ENCODE results near the gene ICAM4.
A peak's percentile ranks its signal among the peaks of the same experiment; 100 is the strongest.
"Not testable (repeated sequence)": the region's sequence is repeated elsewhere in the genome, so short reads cannot be mapped to it uniquely, and the experiment has no call there.

The ICAM4 gene

DNA sequence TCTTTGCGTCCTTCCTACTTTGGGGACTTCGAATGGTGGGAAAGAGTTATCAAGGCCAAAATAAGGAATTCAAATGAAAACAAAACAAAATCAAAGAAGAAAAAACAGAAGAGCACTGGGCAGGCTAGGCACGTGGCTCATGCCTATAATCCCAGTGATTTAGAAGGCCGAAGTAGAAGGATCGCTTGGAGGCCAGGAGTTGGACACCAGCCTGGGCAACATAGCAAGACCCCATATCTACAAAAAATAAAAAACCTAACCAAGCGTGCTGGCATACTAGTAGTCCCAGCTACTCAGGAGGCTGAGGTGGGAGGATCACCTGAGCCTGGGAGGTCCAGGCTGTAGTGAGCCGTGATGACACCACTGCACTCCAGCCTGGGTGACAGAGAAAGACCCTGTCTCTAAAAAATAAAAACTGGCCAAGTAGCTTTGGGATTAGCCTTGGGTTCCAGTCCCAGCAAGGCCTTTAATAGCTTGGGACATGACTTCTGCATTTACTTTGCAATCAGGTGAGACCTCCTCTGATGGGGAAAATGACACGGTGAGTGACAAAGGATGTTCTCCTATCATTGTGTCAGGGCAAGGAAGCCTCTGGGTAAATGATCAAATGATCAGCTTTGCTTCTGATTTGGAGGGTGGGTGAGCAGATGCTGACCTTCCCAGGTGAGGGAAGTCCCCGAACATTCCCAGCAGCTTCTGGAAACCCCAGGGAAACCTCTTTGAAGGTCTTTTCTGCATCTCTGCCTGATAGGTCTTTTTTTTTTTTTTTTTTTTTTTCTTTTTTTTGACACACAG, 8.8 kb upstream of the ICAM4 start:
- DNase-seq (ENCODE audit: insufficient read length, low spot score) (no peak), FAIRE-seq (no peak)
- no peak for TF ChIP-seq POLR2A (IDR thresholded peaks at IDR 0.05; ENCODE audit: low read depth, low read length)

- TF ChIP-seq POLR2A (IDR thresholded peaks at IDR 0.05; ENCODE audit: low read depth, low read length) = no peak
- DNase-seq (ENCODE audit: insufficient read length, low spot score) (no peak), FAIRE-seq (no peak)
Measured at GRCh38 chr19:10278935-10279334, 7.8 kb upstream of the ICAM4 start.

DNA sequence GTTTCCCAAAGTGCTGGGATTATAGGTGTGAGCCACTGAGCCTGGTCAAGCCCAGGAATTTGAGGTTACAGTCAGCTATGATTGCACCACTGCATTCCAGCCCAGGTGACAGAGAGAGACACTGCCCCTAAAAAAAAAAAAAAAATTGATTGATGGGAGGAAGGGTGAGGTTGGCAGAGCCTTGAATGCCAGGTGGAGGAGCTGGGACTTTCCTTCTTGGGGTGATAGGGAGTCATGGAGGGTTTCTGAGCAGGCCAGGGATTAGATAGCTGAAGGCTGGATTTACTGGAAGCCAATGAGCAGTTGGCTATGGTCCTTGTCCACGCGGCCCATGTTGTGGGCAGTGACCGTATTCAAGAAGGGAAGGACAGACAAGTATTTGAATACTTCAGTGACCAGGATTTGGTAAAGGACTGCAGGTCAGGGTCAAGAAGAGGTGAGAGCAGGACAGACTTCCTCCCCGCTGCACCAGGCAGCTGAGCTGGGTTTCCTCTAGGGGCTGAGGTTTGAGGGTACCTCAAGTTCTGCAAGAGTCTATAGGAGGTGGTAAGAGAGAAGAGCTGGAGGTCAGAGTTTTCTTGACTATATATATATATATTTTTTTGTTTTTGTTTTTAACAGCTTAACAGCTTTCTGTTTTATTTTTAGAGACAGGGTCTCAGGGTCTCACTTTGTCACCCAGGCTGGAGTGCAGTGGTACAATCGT, 6.9 kb upstream of the ICAM4 start:
- no peak for DNase-seq (ENCODE audit: insufficient read length, low spot score)
- no peak for TF ChIP-seq POLR2A (IDR thresholded peaks at IDR 0.05; ENCODE audit: low read depth, low read length)
- FAIRE-seq = no peak

- DNase-seq (ENCODE audit: insufficient read length, low spot score) = not testable (repeated sequence)
Measured at GRCh38 chr19:10282043-10282442, 4.7 kb upstream of the ICAM4 start.

DNA sequence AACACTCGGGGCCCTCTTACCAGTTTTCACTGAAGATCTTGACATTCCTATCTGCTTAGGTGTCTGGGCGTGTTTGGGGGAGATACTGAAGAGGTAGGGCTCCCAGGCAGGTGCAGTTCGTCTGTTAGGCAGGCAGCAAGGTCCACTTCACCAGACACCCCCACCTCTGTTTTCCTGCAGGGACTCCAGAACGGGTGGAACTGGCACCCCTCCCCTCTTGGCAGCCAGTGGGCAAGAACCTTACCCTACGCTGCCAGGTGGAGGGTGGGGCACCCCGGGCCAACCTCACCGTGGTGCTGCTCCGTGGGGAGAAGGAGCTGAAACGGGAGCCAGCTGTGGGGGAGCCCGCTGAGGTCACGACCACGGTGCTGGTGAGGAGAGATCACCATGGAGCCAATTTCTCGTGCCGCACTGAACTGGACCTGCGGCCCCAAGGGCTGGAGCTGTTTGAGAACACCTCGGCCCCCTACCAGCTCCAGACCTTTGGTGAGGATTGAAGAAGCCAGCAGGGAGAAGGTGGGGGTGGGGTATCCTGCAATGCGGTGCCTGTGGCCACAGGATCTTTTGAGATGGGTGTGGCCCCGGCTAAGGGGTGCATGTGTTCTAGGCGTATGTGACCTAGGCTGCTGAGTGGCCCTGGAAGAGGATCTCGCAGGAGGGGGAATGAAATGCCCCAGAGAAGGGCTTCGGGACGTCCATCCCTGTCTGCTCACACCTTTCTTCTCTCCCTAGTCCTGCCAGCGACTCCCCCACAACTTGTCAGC, 3.3 kb upstream of the ICAM4 start:
- TF ChIP-seq POLR2A (IDR thresholded peaks at IDR 0.05; ENCODE audit: low read depth, low read length) = no peak
- FAIRE-seq (no peak), DNase-seq (ENCODE audit: insufficient read length, low spot score) (no peak)

More at GRCh38 chr19:10282043-10282442, 4.7 kb upstream of the ICAM4 start:
- FAIRE-seq = not testable (repeated sequence)

- FAIRE-seq (no peak), DNase-seq (ENCODE audit: insufficient read length, low spot score) (no peak)
- TF ChIP-seq POLR2A (IDR thresholded peaks at IDR 0.05; ENCODE audit: low read depth, low read length) = no peak
Measured at GRCh38 chr19:10284065-10284959, 2.4 kb upstream of the ICAM4 start.

DNA sequence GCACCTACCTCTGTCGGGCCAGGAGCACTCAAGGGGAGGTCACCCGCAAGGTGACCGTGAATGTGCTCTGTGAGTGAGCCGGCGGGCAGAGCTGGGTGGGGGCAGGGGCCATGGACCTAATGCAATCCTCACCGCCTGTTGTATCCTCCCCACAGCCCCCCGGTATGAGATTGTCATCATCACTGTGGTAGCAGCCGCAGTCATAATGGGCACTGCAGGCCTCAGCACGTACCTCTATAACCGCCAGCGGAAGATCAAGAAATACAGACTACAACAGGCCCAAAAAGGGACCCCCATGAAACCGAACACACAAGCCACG, 1.8 kb upstream of the ICAM4 start:
- DNase-seq (ENCODE audit: insufficient read length, low spot score) (no peak), FAIRE-seq (no peak)
- TF ChIP-seq POLR2A (IDR thresholded peaks at IDR 0.05; ENCODE audit: low read depth, low read length) = no peak

DNA sequence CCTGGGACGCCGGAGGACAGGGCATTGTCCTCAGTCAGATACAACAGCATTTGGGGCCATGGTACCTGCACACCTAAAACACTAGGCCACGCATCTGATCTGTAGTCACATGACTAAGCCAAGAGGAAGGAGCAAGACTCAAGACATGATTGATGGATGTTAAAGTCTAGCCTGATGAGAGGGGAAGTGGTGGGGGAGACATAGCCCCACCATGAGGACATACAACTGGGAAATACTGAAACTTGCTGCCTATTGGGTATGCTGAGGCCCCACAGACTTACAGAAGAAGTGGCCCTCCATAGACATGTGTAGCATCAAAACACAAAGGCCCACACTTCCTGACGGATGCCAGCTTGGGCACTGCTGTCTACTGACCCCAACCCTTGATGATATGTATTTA, 1.4 kb upstream of the ICAM4 start:
- DNase-seq (ENCODE audit: insufficient read length, low spot score) (no peak), FAIRE-seq (no peak)
- TF ChIP-seq POLR2A (IDR thresholded peaks at IDR 0.05; ENCODE audit: low read depth, low read length) = no peak

DNA sequence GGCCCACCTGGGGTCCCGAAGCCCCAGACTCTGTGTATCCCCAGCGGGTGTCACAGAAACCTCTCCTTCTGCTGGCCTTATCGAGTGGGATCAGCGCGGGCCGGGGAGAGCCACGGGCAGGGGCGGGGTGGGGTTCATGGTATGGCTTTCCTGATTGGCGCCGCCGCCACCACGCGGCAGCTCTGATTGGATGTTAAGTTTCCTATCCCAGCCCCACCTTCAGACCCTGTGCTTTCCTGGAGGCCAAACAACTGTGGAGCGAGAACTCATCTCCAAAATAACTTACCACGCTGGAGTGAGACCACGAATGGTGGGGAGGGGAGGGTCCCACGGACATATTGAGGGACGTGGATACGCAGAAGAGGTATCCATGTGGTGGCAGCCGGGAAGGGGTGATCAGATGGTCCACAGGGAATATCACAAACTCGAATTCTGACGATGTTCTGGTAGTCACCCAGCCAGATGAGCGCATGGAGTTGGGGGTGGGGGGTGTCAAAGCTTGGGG, 2.0 kb downstream of the ICAM4 start:
- DNase-seq (ENCODE audit: insufficient read length, low spot score) = peak; percentile 46
- FAIRE-seq = no peak
- TF ChIP-seq POLR2A (IDR thresholded peaks at IDR 0.05; ENCODE audit: low read depth, low read length) = no peak

- FAIRE-seq = no peak
- no peak for TF ChIP-seq POLR2A (IDR thresholded peaks at IDR 0.05; ENCODE audit: low read depth, low read length)
- DNase-seq (ENCODE audit: insufficient read length, low spot score) = peak; percentile 61
Measured at GRCh38 chr19:10289167-10289835, 2.5 kb downstream of the ICAM4 start.

- DNase-seq (ENCODE audit: insufficient read length, low spot score) = peak; percentile 55
- no peak for FAIRE-seq
- no peak for TF ChIP-seq POLR2A (IDR thresholded peaks at IDR 0.05; ENCODE audit: low read depth, low read length)
Measured at GRCh38 chr19:10289836-10290356, 3.1 kb downstream of the ICAM4 start, which contains the start of gene ICAM5. Gene ICAM5 (plus strand): TSS chr19:10289952. CDS start chr19:10290044, 92 bp downstream.

GRCh38 chr19:10290357-10290875, 3.7 kb downstream of the ICAM4 start:
- DNase-seq (ENCODE audit: insufficient read length, low spot score) = no peak
- FAIRE-seq = no peak
- no peak for TF ChIP-seq POLR2A (IDR thresholded peaks at IDR 0.05; ENCODE audit: low read depth, low read length)
